T-helper 9 cell (primary cell): Measurements from ENCODE around the gene SAFB.

Source experiments
- DNase-seq: peaks from one replicate; pipeline ENCODE4 v3.0.0-alpha.2; 2020

SAFB gene

GRCh38 chr19:5628919-5629481, 6.1 kb downstream of the SAFB start:
- DNase-seq: no peak

- DNase-seq: no peak
These were observed 8.8 kb downstream of the SAFB start for GRCh38 chr19:5631567-5632240.

- no peak for DNase-seq
These were observed 9.3 kb downstream of the SAFB start for GRCh38 chr19:5632241-5632612.

- no peak for DNase-seq
These were observed 9.8 kb downstream of the SAFB start for GRCh38 chr19:5632657-5633056.

GRCh38 chr19:5635427-5635826, 12.5 kb downstream of the SAFB start:
- no peak for DNase-seq

GRCh38 chr19:5637971-5638370, 15.1 kb downstream of the SAFB start:
- DNase-seq: no peak

GRCh38 chr19:5641171-5641570, 18.3 kb downstream of the SAFB start:
- DNase-seq: no peak

- DNase-seq: no peak
These were observed 19.3 kb downstream of the SAFB start for GRCh38 chr19:5642204-5642603.

- no peak for DNase-seq
These were observed 20.2 kb downstream of the SAFB start for GRCh38 chr19:5643060-5643459.

- DNase-seq: no peak
These were observed 21.2 kb downstream of the SAFB start for GRCh38 chr19:5644037-5644436.

GRCh38 chr19:5645409-5645808, 22.5 kb downstream of the SAFB start:
- no peak for DNase-seq

GRCh38 chr19:5646703-5647102, 23.8 kb downstream of the SAFB start:
- DNase-seq: no peak

- DNase-seq: no peak
These were observed 25.6 kb downstream of the SAFB start for GRCh38 chr19:5648464-5648863.

- no peak for DNase-seq
These were observed 28.5 kb downstream of the SAFB start for GRCh38 chr19:5651361-5651760.

- no peak for DNase-seq
These were observed 29.4 kb downstream of the SAFB start for GRCh38 chr19:5652261-5652660.

- no peak for DNase-seq
These were observed 32.0 kb downstream of the SAFB start for GRCh38 chr19:5654931-5655330.

GRCh38 chr19:5655412-5655811, 32.5 kb downstream of the SAFB start:
- no peak for DNase-seq

- DNase-seq: no peak
These were observed 38.6 kb downstream of the SAFB start for GRCh38 chr19:5661483-5661882.

- DNase-seq: no peak
These were observed 41.0 kb downstream of the SAFB start for GRCh38 chr19:5663904-5664303.

GRCh38 chr19:5664515-5664914, 41.6 kb downstream of the SAFB start:
- no peak for DNase-seq

GRCh38 chr19:5665781-5666513, 43.1 kb downstream of the SAFB start:
- DNase-seq: no peak

GRCh38 chr19:5666921-5667610, 44.2 kb downstream of the SAFB start:
- no peak for DNase-seq

- DNase-seq: no peak
These were observed 44.9 kb downstream of the SAFB start for GRCh38 chr19:5667751-5668271.

GRCh38 chr19:5669212-5669611, 46.3 kb downstream of the SAFB start:
- no peak for DNase-seq
